GM03348 (cell line): ENCODE measurements around the gene CLPX.
"Not testable (repeated sequence)": the region's sequence is repeated elsewhere in the genome, so short reads cannot be mapped to it uniquely, and the experiment has no call there.

Experiments
- DNase-seq: peaks from one replicate; pipeline ENCODE4 v3.0.0; 2012; ENCODE audit warnings: low spot score

CLPX gene

GRCh38 chr15:65101891-65102708 is 83.0 kb downstream of the CLPX start:
- DNase-seq = no peak

- peak; percentile 79 for DNase-seq
Measured at GRCh38 chr15:65101411-65101890, 83.7 kb downstream of the CLPX start.

- no peak for DNase-seq
Measured at GRCh38 chr15:65100442-65100841, 84.7 kb downstream of the CLPX start.

GRCh38 chr15:65099801-65100200 is 85.3 kb downstream of the CLPX start:
- not testable (repeated sequence) for DNase-seq

GRCh38 chr15:65099336-65099735 is 85.8 kb downstream of the CLPX start:
- no peak for DNase-seq
